ENCODE results near the gene KRT38.

DNA sequence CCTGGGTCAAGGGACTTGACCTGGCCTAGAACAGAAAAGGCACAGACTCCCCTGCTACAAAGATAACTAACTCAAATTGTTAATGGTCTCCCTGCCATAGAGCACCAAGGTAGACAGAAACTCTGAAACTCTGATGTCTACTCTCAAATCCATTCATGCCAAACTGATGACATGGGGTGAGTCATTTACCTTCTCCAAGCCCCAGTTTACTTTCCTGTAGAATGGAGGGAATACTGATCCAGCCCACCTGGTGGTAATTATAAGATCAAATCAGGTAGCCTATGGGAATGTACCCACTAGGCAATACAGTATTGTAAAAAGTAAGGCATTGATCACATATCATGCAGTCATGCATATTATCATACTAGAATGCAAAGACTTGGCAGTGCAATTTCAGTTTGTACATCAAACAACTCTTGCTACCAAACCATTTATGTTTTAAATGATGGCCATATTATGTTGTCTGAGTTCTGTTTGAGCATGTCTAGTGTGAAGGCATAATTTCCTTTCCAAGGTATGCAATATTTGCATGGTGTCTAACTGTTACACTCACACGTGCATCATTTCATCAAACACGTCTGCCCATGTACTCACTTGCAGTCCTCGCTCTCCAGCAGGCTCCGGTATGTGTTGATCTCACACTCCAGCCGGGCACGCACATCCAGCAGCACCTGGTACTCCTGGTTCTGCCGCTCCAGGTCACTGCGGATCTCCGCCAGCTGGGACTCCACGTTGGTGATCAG, 46.4 kb downstream of the KRT38 start:
- TF ChIP-seq, protein P1, sequence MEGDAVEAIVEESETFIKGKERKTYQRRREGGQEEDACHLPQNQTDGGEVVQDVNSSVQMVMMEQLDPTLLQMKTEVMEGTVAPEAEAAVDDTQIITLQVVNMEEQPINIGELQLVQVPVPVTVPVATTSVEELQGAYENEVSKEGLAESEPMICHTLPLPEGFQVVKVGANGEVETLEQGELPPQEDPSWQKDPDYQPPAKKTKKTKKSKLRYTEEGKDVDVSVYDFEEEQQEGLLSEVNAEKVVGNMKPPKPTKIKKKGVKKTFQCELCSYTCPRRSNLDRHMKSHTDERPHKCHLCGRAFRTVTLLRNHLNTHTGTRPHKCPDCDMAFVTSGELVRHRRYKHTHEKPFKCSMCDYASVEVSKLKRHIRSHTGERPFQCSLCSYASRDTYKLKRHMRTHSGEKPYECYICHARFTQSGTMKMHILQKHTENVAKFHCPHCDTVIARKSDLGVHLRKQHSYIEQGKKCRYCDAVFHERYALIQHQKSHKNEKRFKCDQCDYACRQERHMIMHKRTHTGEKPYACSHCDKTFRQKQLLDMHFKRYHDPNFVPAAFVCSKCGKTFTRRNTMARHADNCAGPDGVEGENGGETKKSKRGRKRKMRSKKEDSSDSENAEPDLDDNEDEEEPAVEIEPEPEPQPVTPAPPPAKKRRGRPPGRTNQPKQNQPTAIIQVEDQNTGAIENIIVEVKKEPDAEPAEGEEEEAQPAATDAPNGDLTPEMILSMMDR (IDR thresholded peaks at IDR 0.05): no peak
- TF ChIP-seq EZH2phosphoT487 (IDR thresholded peaks at IDR 0.05) (no peak), EZH2 (IDR thresholded peaks at IDR 0.05) (no peak)

Measured in neural progenitor cell (in vitro differentiated cells).